Common myeloid progenitor, CD34-positive (primary cell): ENCODE measurements around the gene ATP8A2.

Experiments used
- CTCF ChIA-PET: fragments of 350-600 bp; sonication (Branson Sonifier 250); formaldehyde crosslinking; loops from one replicate; lab custom pipeline; 2021; ENCODE audit warnings: antibody characterized with exemption; lab: Charles Lee
- POLR2A ChIA-PET: fragments of 350-600 bp; sonication (Branson Sonifier 250); formaldehyde crosslinking; loops from one replicate; lab custom pipeline; 2021; ENCODE audit warnings: antibody characterized with exemption; lab: Charles Lee
- DNase-seq, 3 donors: peaks; one replicate each; pipeline versions ENCODE4 v3.0.0 to v3.0.0-alpha.2; 2013
- H3K27ac ChIP-seq, 2 experiments: 1 replicate in 1 of 2; 2 replicates in 1 of 2; pipeline ENCODE4 v1.7.0; 2013; ENCODE audit warnings: inconsistent platforms in 2 of 2, low read length in 2 of 2, mild to moderate bottlenecking in 2 of 2, low read depth in 1 of 2, moderate library complexity in 1 of 2; ENCODE audit not compliant: severe bottlenecking in 2 of 2, insufficient read depth in 1 of 2, poor library complexity in 1 of 2
- H3K27me3 ChIP-seq, 5 experiments: replicated peaks in 2 of 5; 1 replicate in 3 of 5; 2 replicates in 2 of 5; pipeline versions ENCODE4 v1.6.1 to v1.7.0; 2013; ENCODE audit warnings: low read length in 4 of 5, mild to moderate bottlenecking in 2 of 5, moderate library complexity in 2 of 5, inconsistent platforms in 1 of 5; ENCODE audit not compliant: insufficient read depth in 5 of 5, control insufficient read depth in 4 of 5
- H3K36me3 ChIP-seq, 4 experiments: 1 replicate in 2 of 4; 2 replicates in 2 of 4; pipeline versions ENCODE4 v1.6.1 to v1.7.0; 2013; ENCODE audit warnings: low read length in 3 of 4, control low read depth in 1 of 4, mild to moderate bottlenecking in 1 of 4; ENCODE audit not compliant: control insufficient read depth in 4 of 4, insufficient read depth in 4 of 4
- H3K4me1 ChIP-seq, 4 experiments: 1 replicate in 3 of 4; 2 replicates in 1 of 4; pipeline versions ENCODE4 v1.6.1 to v1.7.1; 2013; ENCODE audit warnings: low read length in 3 of 4, mild to moderate bottlenecking in 3 of 4, control low read depth in 1 of 4, inconsistent platforms in 1 of 4, moderate library complexity in 1 of 4; ENCODE audit not compliant: control insufficient read depth in 4 of 4, insufficient read depth in 4 of 4; ENCODE audit errors: control extremely low read depth in 1 of 4
- H3K4me3 ChIP-seq, 7 experiments: 1 replicate in 4 of 7; 2 replicates in 3 of 7; pipeline versions ENCODE4 v1.5.1 to v1.7.0; 2013; ENCODE audit warnings: mild to moderate bottlenecking in 7 of 7, low read length in 6 of 7, moderate library complexity in 6 of 7, inconsistent platforms in 2 of 7, low read depth in 2 of 7, control low read depth in 1 of 7; ENCODE audit not compliant: insufficient read depth in 4 of 7, control insufficient read depth in 1 of 7; ENCODE audit errors: extremely low read depth in 1 of 7
- H3K9me3 ChIP-seq, 5 experiments: 1 replicate in 4 of 5; 2 replicates in 1 of 5; pipeline versions ENCODE4 v1.6.1 to v1.7.1; 2013; ENCODE audit warnings: low read length in 4 of 5, mild to moderate bottlenecking in 2 of 5, inconsistent platforms in 1 of 5, low read depth in 1 of 5, moderate library complexity in 1 of 5; ENCODE audit not compliant: control insufficient read depth in 4 of 5, insufficient read depth in 2 of 5; ENCODE audit errors: control extremely low read depth in 1 of 5
- WGBS: methylation state at CpG from one replicate; pipeline ENCODE4 v1.1.5; 2013; ENCODE audit not compliant: insufficient coverage; 5-methylcytosine and 5-hydroxymethylcytosine counted together

Gene ATP8A2

DNA sequence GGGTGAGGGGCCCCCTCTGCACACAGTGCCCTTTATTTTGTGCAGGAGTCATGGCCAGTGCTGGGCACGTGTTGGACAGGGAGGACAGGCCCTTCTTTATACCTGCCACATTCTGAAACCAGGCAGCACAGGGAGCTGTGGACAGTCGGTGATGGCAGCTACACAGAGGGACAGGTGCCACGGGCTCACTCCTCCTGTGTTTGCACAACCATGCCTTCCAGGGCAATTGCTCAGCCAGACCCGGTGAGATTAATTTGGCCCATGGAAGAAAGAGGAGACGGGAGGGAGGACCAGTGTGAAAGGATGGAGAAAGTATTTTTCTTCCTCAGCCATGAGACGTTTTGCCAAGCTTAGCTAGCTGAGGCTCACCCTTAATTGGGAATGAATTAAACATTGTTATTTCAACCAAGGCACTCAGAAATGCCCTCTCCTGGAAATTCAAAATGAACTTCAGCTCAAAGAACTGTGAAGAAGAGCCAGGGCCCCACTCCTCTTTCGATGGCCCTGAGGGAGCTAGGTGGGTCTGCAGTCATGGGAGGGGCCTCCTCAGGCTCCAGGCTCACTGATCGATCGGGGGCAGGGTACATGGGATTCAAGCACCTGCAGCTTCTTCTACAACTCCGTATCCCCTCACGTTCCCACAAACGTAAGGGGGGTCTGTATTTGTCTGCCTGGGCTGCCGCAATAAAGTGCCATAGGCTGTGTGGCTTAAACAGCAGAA, 638.9 kb downstream of the ATP8A2 start:
- Histone ChIP-seq H3K4me1 (peaks cover 0 to 6% (median 2%) of the 10 kb centered on the region in 4 experiments), H3K4me3 (no peak overlapping the region), H3K9me3 (peaks cover 0 to 7% (median 2%) of the 10 kb centered on the region in 5 experiments), H3K27ac (no peak overlapping the region), H3K36me3 (no peaks in the 10 kb centered on the region), H3K27me3 (peaks cover 0 to 3% (median 0%) of the 10 kb centered on the region in 5 experiments)
- DNase-seq: no peak
- ChIA-PET CTCF (interaction anchor here (0.6 kb wide), 1 partner anchor 27 kb away, joined by 3 read pairs; no protein-coding TSS in a partner anchor), POLR2A (no interaction called here)
- 88% methylated on average over 12 of the region's 13 CpGs for WGBS

GRCh38 chr13:26011208-26011573, 639.4 kb downstream of the ATP8A2 start:
- CTCF ChIA-PET: interaction anchor here (0.6 to 1.1 kb wide), 2 partner anchors 9 to 26 kb away, joined by 3 read pairs; no protein-coding TSS in a partner anchor
- H3K9me3 ChIP-seq: peaks cover 0 to 7% (median 2%) of the 10 kb centered on the region in 5 experiments
- no peaks in the 10 kb centered on the region for H3K36me3 ChIP-seq
- no peak overlapping the region for H3K4me3 ChIP-seq
- DNase-seq: no peak
- 96% methylated on average over 3 of the region's 4 CpGs for WGBS
- POLR2A ChIA-PET: no interaction called here
- peaks cover 0 to 6% (median 2%) of the 10 kb centered on the region in 4 experiments for H3K4me1 ChIP-seq
- no peak overlapping the region for H3K27ac ChIP-seq
- peaks cover 0 to 3% (median 0%) of the 10 kb centered on the region in 5 experiments for H3K27me3 ChIP-seq

GRCh38 chr13:26011996-26012821, 640.4 kb downstream of the ATP8A2 start:
- Histone ChIP-seq H3K27ac (no peak overlapping the region), H3K9me3 (peaks cover 0 to 6% (median 0%) of the 10 kb centered on the region in 5 experiments), H3K4me1 (peaks cover 0 to 6% (median 2%) of the 10 kb centered on the region in 4 experiments), H3K27me3 (peaks cover 0 to 3% (median 0%) of the 10 kb centered on the region in 5 experiments), H3K36me3 (no peaks in the 10 kb centered on the region), H3K4me3 (peak overlapping the region in 6 of 7 experiments; percentile 25 to 77 (median 66))
- POLR2A ChIA-PET: no interaction called here
- WGBS: 31% methylated on average over 28 of the region's 53 CpGs
- CTCF ChIA-PET: interaction anchor here (1.1 kb wide), 1 partner anchor 10 kb away, joined by 3 read pairs; no protein-coding TSS in a partner anchor
- peak in 2 of 3 donors; percentile 57 to 68 for DNase-seq

- H3K36me3 ChIP-seq: no peaks in the 10 kb centered on the region
- H3K4me1 ChIP-seq: peaks cover 0 to 6% (median 2%) of the 10 kb centered on the region in 4 experiments
- DNase-seq: no peak
- H3K9me3 ChIP-seq: peaks cover 0 to 6% (median 0%) of the 10 kb centered on the region in 5 experiments
- H3K4me3 ChIP-seq: peak overlapping the region in 2 of 7 experiments; percentile 72 to 77
- ChIA-PET POLR2A (no interaction called here), CTCF (no interaction called here)
- 80% methylated on average over 4 of the region's 9 CpGs for WGBS
- no peak overlapping the region for H3K27ac ChIP-seq
- peaks cover 0 to 3% (median 0%) of the 10 kb centered on the region in 5 experiments for H3K27me3 ChIP-seq
These were observed 641.2 kb downstream of the ATP8A2 start for GRCh38 chr13:26012995-26013394.

DNA sequence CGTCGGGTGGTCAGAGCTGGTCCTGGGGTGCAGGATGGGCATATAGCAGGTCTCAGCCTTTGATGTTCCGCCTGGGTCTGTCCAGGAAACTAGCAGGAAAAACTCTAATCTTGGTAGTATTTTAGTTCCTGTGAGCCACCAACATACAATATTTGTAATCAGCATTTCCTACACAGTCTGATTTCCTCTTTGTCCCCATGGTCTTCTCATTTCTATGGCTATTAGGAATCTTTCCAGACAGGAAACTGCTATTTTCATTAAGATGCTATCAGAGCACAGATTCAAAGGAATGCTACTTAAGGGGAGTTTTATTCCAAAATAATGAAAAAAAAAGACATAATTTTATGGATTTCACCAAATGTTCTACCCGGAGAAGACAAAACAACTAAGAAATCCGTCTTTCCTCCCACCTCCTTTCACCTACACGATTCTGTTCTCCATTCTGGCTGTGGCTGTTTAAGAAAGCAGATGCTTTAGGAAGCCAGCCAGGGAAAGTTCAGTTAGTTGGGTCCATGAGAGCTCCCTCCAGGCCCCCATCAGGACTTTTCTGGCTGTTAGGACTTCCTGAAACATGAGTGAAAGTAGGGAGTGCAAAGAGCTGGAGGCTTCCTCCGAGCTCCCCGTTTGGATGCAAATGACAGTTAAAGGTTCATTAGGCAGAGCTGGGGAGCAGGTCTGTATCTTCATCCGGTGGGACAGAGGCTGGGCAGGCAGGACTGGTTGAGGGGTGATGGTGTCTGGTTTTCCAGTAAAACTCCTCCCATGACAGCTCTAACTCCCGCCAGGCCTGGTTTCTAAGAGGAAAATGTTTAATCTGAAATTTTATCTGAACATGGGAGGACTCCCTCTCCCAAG, 643.7 kb downstream of the ATP8A2 start:
- H3K9me3 ChIP-seq: peaks cover 0 to 6% (median 0%) of the 10 kb centered on the region in 5 experiments
- DNase-seq: no peak
- H3K36me3 ChIP-seq: no peaks in the 10 kb centered on the region
- POLR2A ChIA-PET: no interaction called here
- no peak overlapping the region for H3K27ac ChIP-seq
- WGBS: 74% methylated on average over 8 of the region's 10 CpGs
- H3K4me1 ChIP-seq: peaks cover 0 to 19% (median 13%) of the 10 kb centered on the region in 4 experiments
- H3K27me3 ChIP-seq: peaks cover 0 to 3% (median 0%) of the 10 kb centered on the region in 5 experiments
- no peak overlapping the region for H3K4me3 ChIP-seq
- CTCF ChIA-PET: no interaction called here

- Histone ChIP-seq H3K27me3 (peaks cover 0 to 3% (median 0%) of the 10 kb centered on the region in 5 experiments), H3K4me1 (peaks cover 0 to 21% (median 13%) of the 10 kb centered on the region in 4 experiments), H3K36me3 (no peaks in the 10 kb centered on the region), H3K9me3 (peaks cover 0 to 6% (median 0%) of the 10 kb centered on the region in 5 experiments), H3K4me3 (no peak overlapping the region), H3K27ac (no peak overlapping the region)
- WGBS: 100% methylated on average over 6 of the region's 6 CpGs
- POLR2A ChIA-PET: no interaction called here
- CTCF ChIA-PET: no interaction called here
- no peak for DNase-seq
These were observed 644.4 kb downstream of the ATP8A2 start for GRCh38 chr13:26016189-26016588.
